OCI-LY3 (cell line): ENCODE data around the gene TMEM250.

Experiments used
- CTCF ChIP-seq: fragments of 200-600, 300-600 bp; sonication (generic); IDR thresholded peaks from 2 replicates; pipeline ENCODE4 v1.5.1; 2014; ENCODE audit warnings: antibody characterized with exemption, low read length, low read depth
- EZH2phosphoT487 ChIP-seq: fragments of 200-600 bp; shearing (Covaris generic); IDR thresholded peaks from 2 replicates; pipeline ENCODE4 v1.6.1; 2018; ENCODE audit warnings: antibody characterized with exemption, mixed run types, low read depth

DNA sequence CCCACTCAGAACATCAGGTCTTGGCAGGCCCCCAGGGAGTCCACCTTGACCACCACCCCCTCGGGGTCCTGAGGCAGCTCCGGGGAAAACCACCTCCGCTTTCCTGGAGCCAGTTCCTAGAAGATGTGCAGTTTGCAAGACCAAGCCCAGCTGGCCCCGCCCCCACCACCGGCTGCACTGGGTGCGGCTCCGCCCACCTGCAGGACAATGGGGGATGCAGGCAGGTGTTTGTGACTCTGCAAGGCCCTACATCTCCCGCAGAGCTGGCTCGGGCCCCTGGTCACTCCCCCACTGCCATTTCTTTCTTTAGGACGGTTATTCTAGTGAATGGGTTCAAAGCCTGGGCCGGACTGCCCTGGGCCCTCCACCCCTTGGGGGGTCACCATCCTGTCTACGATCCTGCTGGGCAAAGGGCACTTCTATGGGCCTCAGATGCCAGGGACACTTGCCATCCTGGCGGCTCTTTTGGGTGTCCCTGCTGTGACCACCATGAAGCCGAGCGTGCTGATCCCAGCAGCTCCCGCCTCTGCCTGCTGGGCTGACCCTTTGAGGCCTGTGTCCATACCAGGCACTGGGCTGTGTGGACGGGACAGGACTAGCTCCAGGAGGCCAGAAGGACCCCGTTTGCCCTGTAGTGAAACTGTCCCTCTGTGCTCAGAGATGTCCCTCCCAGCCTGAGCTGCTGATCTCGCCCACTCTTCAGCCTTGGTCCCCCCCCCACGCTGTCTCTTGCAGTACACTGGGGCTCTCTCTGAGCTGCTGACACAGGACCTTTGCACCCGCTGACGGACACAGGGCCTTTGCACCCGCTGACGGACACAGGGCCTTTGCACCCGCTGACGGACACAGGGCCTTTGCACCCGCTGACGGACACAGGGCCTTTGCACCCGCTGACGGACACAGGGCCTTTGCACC is 17.7 kb downstream of the TMEM250 start:
- no peak for TF ChIP-seq CTCF
- TF ChIP-seq EZH2phosphoT487: no peak
